ENCODE measurements around the gene POU6F2.
A peak's percentile ranks its signal among the peaks of the same experiment; 100 is the strongest.

Gene POU6F2

DNA sequence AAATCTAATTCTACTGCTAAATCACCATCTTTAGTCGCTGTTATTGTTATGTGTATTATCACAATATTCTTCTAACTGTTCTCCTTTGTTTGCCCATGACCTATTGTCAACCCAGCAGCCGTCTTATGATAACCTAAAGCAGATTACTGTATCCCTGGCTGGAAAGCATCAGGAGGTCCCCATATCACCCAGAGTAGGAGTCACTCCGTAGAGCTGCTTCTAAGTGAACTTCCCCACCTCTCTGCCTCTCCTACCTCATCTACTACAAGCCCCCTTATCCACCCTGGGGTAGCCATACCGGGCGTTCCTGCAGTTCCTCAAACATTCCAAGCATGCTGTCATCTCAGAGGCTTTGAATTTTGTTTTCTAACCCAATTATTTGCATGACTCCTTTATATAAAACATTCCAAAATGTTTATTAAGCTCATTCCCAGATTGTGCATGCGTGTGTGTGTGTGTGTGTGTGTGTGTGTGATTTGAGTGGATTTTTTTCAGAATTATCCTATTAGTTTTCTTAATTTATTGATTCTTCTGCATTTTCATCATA, 39.7 kb downstream of the POU6F2 start (continued):
- TF ChIP-seq, protein P1, sequence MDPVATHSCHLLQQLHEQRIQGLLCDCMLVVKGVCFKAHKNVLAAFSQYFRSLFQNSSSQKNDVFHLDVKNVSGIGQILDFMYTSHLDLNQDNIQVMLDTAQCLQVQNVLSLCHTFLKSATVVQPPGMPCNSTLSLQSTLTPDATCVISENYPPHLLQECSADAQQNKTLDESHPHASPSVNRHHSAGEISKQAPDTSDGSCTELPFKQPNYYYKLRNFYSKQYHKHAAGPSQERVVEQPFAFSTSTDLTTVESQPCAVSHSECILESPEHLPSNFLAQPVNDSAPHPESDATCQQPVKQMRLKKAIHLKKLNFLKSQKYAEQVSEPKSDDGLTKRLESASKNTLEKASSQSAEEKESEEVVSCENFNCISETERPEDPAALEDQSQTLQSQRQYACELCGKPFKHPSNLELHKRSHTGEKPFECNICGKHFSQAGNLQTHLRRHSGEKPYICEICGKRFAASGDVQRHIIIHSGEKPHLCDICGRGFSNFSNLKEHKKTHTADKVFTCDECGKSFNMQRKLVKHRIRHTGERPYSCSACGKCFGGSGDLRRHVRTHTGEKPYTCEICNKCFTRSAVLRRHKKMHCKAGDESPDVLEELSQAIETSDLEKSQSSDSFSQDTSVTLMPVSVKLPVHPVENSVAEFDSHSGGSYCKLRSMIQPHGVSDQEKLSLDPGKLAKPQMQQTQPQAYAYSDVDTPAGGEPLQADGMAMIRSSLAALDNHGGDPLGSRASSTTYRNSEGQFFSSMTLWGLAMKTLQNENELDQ (tag by site-specific recombination; IDR thresholded peaks at IDR 0.05; ENCODE audit: low read depth), result no peak
- TF ChIP-seq ZNF530 (tag by site-specific recombination; IDR thresholded peaks at IDR 0.05; ENCODE audit: low read depth), result no peak
- no peak for TF ChIP-seq ZNF777 (tag by site-specific recombination; IDR thresholded peaks at IDR 0.05; ENCODE audit: borderline replicate concordance)
- TF ChIP-seq ZNF324 (tag by site-specific recombination; IDR thresholded peaks at IDR 0.05), result no peak
- no peak for TF ChIP-seq ZNF157 (tag by site-specific recombination; IDR thresholded peaks at IDR 0.05)
- TF ChIP-seq, protein P2, sequence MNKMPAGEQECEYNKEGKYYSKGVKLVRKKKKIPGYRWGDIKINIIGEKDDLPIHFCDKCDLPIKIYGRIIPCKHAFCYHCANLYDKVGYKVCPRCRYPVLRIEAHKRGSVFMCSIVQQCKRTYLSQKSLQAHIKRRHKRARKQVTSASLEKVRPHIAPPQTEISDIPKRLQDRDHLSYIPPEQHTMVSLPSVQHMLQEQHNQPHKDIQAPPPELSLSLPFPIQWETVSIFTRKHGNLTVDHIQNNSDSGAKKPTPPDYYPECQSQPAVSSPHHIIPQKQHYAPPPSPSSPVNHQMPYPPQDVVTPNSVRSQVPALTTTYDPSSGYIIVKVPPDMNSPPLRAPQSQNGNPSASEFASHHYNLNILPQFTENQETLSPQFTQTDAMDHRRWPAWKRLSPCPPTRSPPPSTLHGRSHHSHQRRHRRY (tag by site-specific recombination; IDR thresholded peaks at IDR 0.05), result no peak
- no peak for TF ChIP-seq BCL11B (tag by site-specific recombination; IDR thresholded peaks at IDR 0.05; ENCODE audit: low read depth)
- TF ChIP-seq, protein P3, sequence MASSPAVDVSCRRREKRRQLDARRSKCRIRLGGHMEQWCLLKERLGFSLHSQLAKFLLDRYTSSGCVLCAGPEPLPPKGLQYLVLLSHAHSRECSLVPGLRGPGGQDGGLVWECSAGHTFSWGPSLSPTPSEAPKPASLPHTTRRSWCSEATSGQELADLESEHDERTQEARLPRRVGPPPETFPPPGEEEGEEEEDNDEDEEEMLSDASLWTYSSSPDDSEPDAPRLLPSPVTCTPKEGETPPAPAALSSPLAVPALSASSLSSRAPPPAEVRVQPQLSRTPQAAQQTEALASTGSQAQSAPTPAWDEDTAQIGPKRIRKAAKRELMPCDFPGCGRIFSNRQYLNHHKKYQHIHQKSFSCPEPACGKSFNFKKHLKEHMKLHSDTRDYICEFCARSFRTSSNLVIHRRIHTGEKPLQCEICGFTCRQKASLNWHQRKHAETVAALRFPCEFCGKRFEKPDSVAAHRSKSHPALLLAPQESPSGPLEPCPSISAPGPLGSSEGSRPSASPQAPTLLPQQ (tag by site-specific recombination; IDR thresholded peaks at IDR 0.05), result no peak
- TF ChIP-seq, protein P4, sequence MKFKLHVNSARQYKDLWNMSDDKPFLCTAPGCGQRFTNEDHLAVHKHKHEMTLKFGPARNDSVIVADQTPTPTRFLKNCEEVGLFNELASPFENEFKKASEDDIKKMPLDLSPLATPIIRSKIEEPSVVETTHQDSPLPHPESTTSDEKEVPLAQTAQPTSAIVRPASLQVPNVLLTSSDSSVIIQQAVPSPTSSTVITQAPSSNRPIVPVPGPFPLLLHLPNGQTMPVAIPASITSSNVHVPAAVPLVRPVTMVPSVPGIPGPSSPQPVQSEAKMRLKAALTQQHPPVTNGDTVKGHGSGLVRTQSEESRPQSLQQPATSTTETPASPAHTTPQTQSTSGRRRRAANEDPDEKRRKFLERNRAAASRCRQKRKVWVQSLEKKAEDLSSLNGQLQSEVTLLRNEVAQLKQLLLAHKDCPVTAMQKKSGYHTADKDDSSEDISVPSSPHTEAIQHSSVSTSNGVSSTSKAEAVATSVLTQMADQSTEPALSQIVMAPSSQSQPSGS (tag by site-specific recombination; IDR thresholded peaks at IDR 0.05; ENCODE audit: low read depth), result no peak
- TF ChIP-seq ZNF24 (tag by site-specific recombination; IDR thresholded peaks at IDR 0.05), result no peak
- TF ChIP-seq, protein P5, sequence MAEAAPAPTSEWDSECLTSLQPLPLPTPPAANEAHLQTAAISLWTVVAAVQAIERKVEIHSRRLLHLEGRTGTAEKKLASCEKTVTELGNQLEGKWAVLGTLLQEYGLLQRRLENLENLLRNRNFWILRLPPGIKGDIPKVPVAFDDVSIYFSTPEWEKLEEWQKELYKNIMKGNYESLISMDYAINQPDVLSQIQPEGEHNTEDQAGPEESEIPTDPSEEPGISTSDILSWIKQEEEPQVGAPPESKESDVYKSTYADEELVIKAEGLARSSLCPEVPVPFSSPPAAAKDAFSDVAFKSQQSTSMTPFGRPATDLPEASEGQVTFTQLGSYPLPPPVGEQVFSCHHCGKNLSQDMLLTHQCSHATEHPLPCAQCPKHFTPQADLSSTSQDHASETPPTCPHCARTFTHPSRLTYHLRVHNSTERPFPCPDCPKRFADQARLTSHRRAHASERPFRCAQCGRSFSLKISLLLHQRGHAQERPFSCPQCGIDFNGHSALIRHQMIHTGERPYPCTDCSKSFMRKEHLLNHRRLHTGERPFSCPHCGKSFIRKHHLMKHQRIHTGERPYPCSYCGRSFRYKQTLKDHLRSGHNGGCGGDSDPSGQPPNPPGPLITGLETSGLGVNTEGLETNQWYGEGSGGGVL (tag by site-specific recombination; IDR thresholded peaks at IDR 0.05), result no peak
- TF ChIP-seq, protein P6, sequence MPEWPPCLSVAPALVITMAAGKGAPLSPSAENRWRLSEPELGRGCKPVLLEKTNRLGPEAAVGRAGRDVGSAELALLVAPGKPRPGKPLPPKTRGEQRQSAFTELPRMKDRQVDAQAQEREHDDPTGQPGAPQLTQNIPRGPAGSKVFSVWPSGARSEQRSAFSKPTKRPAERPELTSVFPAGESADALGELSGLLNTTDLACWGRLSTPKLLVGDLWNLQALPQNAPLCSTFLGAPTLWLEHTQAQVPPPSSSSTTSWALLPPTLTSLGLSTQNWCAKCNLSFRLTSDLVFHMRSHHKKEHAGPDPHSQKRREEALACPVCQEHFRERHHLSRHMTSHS (tag by site-specific recombination; IDR thresholded peaks at IDR 0.05), result no peak
- TF ChIP-seq, protein P7, sequence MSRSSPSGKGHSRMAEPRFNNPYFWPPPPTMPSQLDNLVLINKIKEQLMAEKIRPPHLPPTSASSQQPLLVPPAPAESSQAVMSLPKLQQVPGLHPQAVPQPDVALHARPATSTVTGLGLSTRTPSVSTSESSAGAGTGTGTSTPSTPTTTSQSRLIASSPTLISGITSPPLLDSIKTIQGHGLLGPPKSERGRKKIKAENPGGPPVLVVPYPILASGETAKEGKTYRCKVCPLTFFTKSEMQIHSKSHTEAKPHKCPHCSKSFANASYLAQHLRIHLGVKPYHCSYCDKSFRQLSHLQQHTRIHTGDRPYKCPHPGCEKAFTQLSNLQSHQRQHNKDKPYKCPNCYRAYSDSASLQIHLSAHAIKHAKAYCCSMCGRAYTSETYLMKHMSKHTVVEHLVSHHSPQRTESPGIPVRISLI (tag by site-specific recombination; IDR thresholded peaks at IDR 0.05), result no peak
- TF ChIP-seq ZNF202 (tag by site-specific recombination; IDR thresholded peaks at IDR 0.05; ENCODE audit: borderline replicate concordance), result no peak

DNA sequence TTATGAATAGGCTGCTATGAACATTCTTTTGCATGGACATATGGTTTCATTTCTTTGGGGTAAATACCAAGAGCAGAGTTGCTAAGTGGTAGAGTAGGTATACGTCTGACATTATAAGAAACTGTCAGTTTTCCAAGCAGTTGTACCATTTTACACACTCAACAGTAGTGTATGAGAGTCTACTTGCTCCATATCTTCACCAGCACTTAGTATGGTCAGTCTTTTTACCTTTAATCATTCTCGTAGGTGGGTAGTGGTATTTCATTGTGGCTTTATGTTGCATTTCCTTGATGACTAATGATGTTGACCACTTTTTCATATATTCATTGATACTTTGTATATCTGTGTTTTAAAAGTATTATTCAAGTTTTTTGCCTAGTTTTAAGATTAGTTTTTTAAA, 45.1 kb downstream of the POU6F2 start:
- Histone ChIP-seq H3K27ac (ENCODE audit: extremely low read depth, low read depth, low read length) (no peak overlapping the region), H3K4me1 (ENCODE audit: control insufficient read depth, insufficient read depth, low read length) (no peaks in the 10 kb centered on the region), H3K36me3 (ENCODE audit: control insufficient read depth in 2 of 2, insufficient read depth in 1 of 2, low read length in 2 of 2) (no peaks in the 10 kb centered on the region), H3K9me3 (ENCODE audit: control insufficient read depth, insufficient read depth, low read depth, low read length) (no peaks in the 10 kb centered on the region), H3K4me3 (ENCODE audit: low read depth, low read length) (no peak overlapping the region)
- ChIA-PET CTCF (no interaction called here), POLR2A (no interaction called here)
- TF ChIP-seq ZNF184 (tag by site-specific recombination; IDR thresholded peaks at IDR 0.05), result peak; percentile 98
- TF ChIP-seq ZBTB21 (tag by site-specific recombination; IDR thresholded peaks at IDR 0.05), result no peak

Data from HEK293 (cell line).